ENCODE results near the gene PGAM1. TPM values are rescaled to one million over a fixed set of nuclear protein-coding genes. Genes with fewer than 3 reads are reported as not detected.
A peak's percentile ranks its signal among the peaks of the same experiment; 100 is the strongest.

PGAM1 gene
- polyA plus RNA-seq, 1 of the 3 experiments (the other 2 are of a cell fraction): 398 TPM

DNA sequence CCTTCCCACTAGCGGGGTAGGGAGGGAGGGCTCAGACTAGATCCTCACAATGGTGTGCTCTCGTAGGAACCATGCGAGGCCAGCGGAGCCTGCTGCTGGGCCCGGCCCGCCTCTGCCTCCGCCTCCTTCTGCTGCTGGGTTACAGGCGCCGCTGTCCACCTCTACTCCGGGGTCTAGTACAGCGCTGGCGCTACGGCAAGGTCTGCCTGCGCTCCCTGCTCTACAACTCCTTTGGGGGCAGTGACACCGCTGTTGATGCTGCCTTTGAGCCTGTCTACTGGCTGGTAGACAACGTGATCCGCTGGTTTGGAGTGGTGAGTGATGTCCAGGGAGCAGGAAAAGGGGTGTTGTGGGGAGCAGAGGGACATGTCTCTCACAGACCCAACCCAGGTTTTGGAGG lies 25.6 kb downstream of the PGAM1 start:
- no peak for DNase-seq
- ChIA-PET POLR2A (no interaction called here), CTCF (interaction anchor here (1.1 to 2.9 kb wide), 2 partner anchors 13 to 17 kb away, joined by 3 to 16 read pairs; no protein-coding TSS in a partner anchor)
- H2AFZ ChIP-seq (ENCODE audit: low read depth): no peak overlapping the region
- H3K4me2 ChIP-seq: no peak overlapping the region
- peaks cover 0 to 6% of the 10 kb centered on the region in 2 experiments; a peak in 1 of 4 replicates for H3K4me1 ChIP-seq (ENCODE audit: control insufficient read depth in 1 of 2, insufficient read depth in 2 of 2, low read depth in 1 of 2, low read length in 1 of 2)
- peaks cover 5% of the 10 kb centered on the region for H3F3A ChIP-seq (replicated peaks; ENCODE audit: insufficient read depth)
- no peak overlapping the region for H3K4me3 ChIP-seq (ENCODE audit: low read depth in 2 of 2, low read length in 1 of 2)
- H3K36me3 ChIP-seq (replicated peaks in 1 of 2; ENCODE audit: control insufficient read depth in 1 of 2, insufficient read depth in 2 of 2, low read length in 1 of 2): peaks cover 27 to 53% of the 10 kb centered on the region in 2 experiments
- no peaks in the 10 kb centered on the region for H3K9me3 ChIP-seq
- peaks cover 85% of the 10 kb centered on the region for H3K79me2 ChIP-seq (ENCODE audit: insufficient read depth)
- no peak for TF ChIP-seq SMC3 (IDR thresholded peaks at IDR 0.05; ENCODE audit: low read depth, low read length)
- no peak for TF ChIP-seq CTCF (IDR thresholded peaks at IDR 0.05)
- TF ChIP-seq FOXJ3 (CRISPR knock-in tag; IDR thresholded peaks at IDR 0.05): no peak
- TF ChIP-seq MXI1 (IDR thresholded peaks at IDR 0.05; ENCODE audit: low read depth, low read length): no peak
- H3K27ac ChIP-seq (ENCODE audit: low read depth in 2 of 2, low read length in 1 of 2): no peak overlapping the region
- peaks cover 12% of the 10 kb centered on the region; the same call in 1 of the 2 replicates for H4K20me1 ChIP-seq (ENCODE audit: insufficient read depth)
- H3K9me2 ChIP-seq: no peaks in the 10 kb centered on the region
- no peaks in the 10 kb centered on the region for H3K27me3 ChIP-seq (ENCODE audit: insufficient read depth)
- no peak overlapping the region for H3K9ac ChIP-seq
- WGBS (ENCODE audit: low lambda C conversion rate): over 99% methylated on average over 12 of the region's 17 CpGs

DNA sequence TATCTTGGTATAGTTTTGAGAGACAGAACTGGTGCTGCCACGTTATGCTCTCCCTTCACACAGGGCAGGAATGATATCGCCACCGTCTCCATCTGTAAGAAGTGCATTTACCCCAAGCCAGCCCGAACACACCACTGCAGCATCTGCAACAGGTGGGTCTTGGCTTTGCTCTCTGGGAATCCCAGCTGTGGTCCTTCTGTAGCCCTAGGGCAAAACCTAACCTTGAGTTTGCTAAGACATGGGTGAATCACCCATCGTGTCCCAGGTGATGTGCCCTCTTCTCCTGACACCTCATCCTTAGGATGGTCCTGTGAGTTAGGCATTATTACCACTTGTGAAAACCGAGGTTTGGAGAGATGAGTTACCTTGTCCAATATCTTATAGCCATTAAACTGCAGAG lies 26.4 kb downstream of the PGAM1 start:
- CTCF ChIA-PET: interaction anchor here (1.2 to 2.9 kb wide), 4 partner anchors 10 to 101 kb away, joined by 3 to 16 read pairs (median 7); no protein-coding TSS in a partner anchor
- H3K27ac ChIP-seq (ENCODE audit: low read depth in 2 of 2, low read length in 1 of 2): no peak overlapping the region
- H3F3A ChIP-seq (replicated peaks; ENCODE audit: insufficient read depth): peaks cover 5% of the 10 kb centered on the region
- no peaks in the 10 kb centered on the region for H3K27me3 ChIP-seq (ENCODE audit: insufficient read depth)
- H3K79me2 ChIP-seq (ENCODE audit: insufficient read depth): peaks cover 78% of the 10 kb centered on the region
- H3K9ac ChIP-seq: no peak overlapping the region
- DNase-seq: no peak
- H3K4me1 ChIP-seq (ENCODE audit: control insufficient read depth in 1 of 2, insufficient read depth in 2 of 2, low read depth in 1 of 2, low read length in 1 of 2): peaks cover 0 to 2% of the 10 kb centered on the region in 2 experiments; a peak in 1 of 4 replicates
- H3K4me2 ChIP-seq: no peak overlapping the region
- peaks cover 12% of the 10 kb centered on the region; the same call in 1 of the 2 replicates for H4K20me1 ChIP-seq (ENCODE audit: insufficient read depth)
- no peaks in the 10 kb centered on the region for H3K9me2 ChIP-seq
- H3K4me3 ChIP-seq (ENCODE audit: low read depth in 2 of 2, low read length in 1 of 2): no peak overlapping the region
- TF ChIP-seq FOXJ3 (CRISPR knock-in tag; IDR thresholded peaks at IDR 0.05) (no peak), RXRA (IDR thresholded peaks at IDR 0.05; ENCODE audit: borderline replicate concordance, low read depth) (no peak), JUND (IDR thresholded peaks at IDR 0.05) (no peak)
- H3K36me3 ChIP-seq (replicated peaks in 1 of 2; ENCODE audit: control insufficient read depth in 1 of 2, insufficient read depth in 2 of 2, low read length in 1 of 2): peaks cover 35 to 60% of the 10 kb centered on the region in 2 experiments
- WGBS (ENCODE audit: low lambda C conversion rate): 94% methylated on average over 6 of the region's 6 CpGs
- no peaks in the 10 kb centered on the region for H3K9me3 ChIP-seq
- no peak overlapping the region for H2AFZ ChIP-seq (ENCODE audit: low read depth)
- POLR2A ChIA-PET: interaction anchor here (1.1 kb wide), 1 partner anchor 98 kb away, joined by 3 read pairs; no protein-coding TSS in a partner anchor

DNA sequence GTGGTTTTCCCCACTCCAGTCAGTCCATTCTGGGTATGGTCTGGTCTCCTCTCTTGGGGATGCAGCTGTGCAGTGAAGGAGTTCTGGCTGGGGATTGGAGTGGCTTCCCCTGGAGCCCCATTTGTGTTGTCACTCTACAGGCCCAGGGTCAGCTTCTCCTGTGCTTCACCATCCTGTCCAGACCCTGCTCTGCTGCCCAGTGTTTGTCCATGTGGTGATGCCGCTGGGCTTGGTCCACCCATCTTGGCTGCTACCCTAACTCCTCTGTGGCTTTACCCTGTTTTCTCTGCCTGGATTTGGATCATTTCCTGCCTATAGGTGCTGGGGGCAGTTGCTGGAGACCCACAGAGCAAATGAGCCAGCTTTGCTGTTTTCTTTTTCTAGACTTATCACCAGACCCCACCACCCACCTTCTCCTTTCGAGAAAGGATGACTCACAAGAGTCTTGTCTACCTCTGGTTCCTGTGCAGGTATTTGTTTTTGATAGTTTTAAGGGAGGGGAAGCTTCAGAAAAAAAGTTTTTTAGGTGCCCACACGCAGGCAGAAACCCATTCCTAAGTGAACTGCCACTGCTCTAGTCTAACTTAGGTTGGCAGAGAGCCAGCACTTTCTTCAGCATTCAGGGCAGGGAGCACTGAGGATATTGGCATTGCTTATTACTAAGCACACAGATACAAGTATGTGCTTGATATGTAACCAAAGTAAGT lies 28.5 kb downstream of the PGAM1 start:
- POLR2A ChIA-PET: interaction anchor here (1.0 kb wide), 1 partner anchor 11 kb away, joined by 3 read pairs; no protein-coding TSS in a partner anchor
- Histone ChIP-seq H3F3A (replicated peaks; ENCODE audit: insufficient read depth) (peaks cover 5% of the 10 kb centered on the region), H3K27me3 (ENCODE audit: insufficient read depth) (no peaks in the 10 kb centered on the region), H4K20me1 (ENCODE audit: insufficient read depth) (0 out of 2 replicates have a peak, but pooled peaks cover 7% of the 10 kb centered on the region), H3K79me2 (ENCODE audit: insufficient read depth) (peaks cover 57% of the 10 kb centered on the region), H3K9me2 (no peaks in the 10 kb centered on the region), H3K4me1 (ENCODE audit: control insufficient read depth in 1 of 2, insufficient read depth in 2 of 2, low read depth in 1 of 2, low read length in 1 of 2) (no peaks in the 10 kb centered on the region; a peak in 1 of 4 replicates), H3K36me3 (replicated peaks in 1 of 2; ENCODE audit: control insufficient read depth in 1 of 2, insufficient read depth in 2 of 2, low read length in 1 of 2) (peaks cover 39 to 77% of the 10 kb centered on the region in 2 experiments), H3K4me2 (no peak overlapping the region), H2AFZ (ENCODE audit: low read depth) (no peak overlapping the region), H3K27ac (ENCODE audit: low read depth in 2 of 2, low read length in 1 of 2) (no peak overlapping the region; a peak in 1 of 4 replicates), H3K4me3 (ENCODE audit: low read depth in 2 of 2, low read length in 1 of 2) (no peak overlapping the region), H3K9me3 (no peaks in the 10 kb centered on the region), H3K9ac (no peak overlapping the region)
- no peak for DNase-seq
- TF ChIP-seq NFIC (IDR thresholded peaks at IDR 0.05; ENCODE audit: borderline replicate concordance) (peak; percentile 64; the same call in 1 of the 2 replicates), POLR2AphosphoS5 (IDR thresholded peaks at IDR 0.05; ENCODE audit: low read depth, low read length) (peak; percentile 5; the same call in 1 of the 2 replicates), SIN3A (IDR thresholded peaks at IDR 0.05; ENCODE audit: borderline replicate concordance, low read depth, low read length) (no peak)
- CTCF ChIA-PET: interaction anchor here (0.9 to 2.9 kb wide), 2 partner anchors 10 to 34 kb away, joined by 3 to 16 read pairs; no protein-coding TSS in a partner anchor
- 88% methylated on average over 3 of the region's 3 CpGs for WGBS (ENCODE audit: low lambda C conversion rate)

All from SK-N-SH (cell line).